GM21528 (cell line): ENCODE results near the gene WIZ.

Experiments
- ATAC-seq: cut with Tn5 transposase; IDR thresholded peaks from one replicate; pipeline ENCODE4 v1.9.1; 2021; ENCODE audit warnings: mild to moderate bottlenecking, moderate library complexity; ENCODE audit not compliant: unreplicated experiment, low FRiP score

Gene WIZ

DNA sequence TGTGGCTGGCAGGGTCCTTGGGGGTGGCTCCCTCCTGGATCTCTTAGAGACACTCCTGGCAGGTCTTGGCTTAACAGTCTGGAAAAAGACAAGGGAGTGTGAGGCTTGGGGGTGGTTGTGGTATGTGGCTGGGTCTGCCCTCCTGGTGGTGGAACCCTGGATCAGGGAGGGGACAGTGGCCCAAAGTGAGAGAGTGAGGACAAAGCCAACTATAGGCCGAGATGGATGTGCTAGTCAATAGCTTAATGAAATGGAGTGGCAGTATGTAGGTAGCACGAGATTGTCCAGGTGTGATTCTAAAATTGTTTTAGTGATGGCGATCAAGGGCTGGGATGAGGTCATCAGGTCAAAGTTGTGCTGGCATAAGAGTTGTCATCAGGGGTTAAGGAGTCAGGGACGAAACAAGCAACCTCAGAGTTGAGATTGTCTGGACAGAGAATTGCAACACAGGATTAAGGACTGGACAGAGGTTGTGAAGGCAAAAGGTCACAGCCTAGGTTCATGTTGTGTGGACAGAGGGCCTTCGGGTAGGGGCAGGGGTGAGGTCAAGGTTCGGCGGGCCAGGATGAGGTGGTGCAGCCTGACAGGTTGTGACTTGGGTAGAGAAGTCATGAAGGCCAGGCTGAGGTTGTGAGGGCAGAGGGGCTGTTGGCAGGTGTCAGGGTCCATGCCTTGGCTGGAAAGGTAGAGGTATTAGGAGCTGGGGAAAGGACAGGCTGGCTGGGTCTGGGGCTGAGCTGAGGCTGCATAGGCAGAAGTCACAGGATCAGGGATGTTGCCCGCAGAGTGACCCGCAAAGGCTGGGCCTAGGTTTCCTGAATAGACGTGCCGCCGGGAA lies 19.1 kb upstream of the WIZ start:
- ATAC-seq = no peak

DNA sequence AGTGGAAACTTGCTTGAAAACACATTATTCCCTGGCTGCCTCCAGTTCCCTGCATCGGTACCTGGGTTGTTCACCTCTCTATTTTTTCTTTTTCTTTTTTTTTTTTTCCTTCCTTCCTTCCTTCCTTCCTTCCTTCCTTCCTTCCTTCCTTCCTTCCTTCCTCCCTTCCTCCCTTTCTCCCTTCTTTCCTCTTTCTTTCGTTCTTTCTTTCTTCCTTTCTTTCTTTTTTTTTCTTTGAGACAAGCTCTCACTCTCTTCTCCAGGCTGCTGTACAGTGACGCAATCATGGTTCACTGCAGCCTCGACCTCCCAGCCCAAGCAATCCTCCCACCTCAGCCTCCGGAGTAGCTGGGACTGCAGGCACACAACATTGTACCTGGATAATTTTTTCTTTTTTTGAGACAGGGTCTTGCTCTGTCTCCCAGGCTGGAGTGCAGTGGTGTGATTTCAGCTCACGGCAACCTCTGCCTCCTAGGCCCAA lies 18.0 kb upstream of the WIZ start:
- no peak for ATAC-seq

GRCh38 chr19:15466851-15467733 lies 17.3 kb upstream of the WIZ start:
- ATAC-seq = peak; percentile 38

GRCh38 chr19:15464394-15465385 lies 14.9 kb upstream of the WIZ start, which contains the start of gene RASAL3:
Gene RASAL3 (minus strand): TSS chr19:15464544. CDS start chr19:15464358, 186 bp downstream.
- no peak for ATAC-seq

DNA sequence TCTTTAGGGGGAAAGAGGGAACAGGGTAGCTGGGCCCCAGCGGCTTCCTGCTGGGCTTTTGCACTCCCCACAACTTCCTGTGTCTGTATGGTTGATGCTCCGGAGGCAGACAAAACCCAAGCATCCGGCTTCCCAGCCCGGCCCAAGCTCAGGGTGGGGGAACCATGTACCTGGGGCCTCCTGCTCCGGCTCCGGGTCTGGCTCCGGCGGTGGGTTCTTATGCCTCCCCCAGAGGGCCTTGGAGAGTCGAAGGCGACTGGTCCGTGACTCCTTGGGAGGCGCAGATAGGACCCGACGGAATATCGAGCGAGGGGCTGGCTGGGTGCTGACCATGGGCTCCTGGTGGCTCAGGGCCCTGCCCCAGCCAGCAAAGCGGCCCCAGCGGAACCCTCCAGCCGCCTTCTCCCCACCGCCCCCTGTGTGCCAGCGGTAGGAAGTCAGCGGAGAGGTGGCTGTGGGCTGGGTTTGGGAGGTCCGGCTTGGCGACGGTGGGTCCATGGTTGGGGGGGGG lies 14.2 kb upstream of the WIZ start:
- no peak for ATAC-seq

DNA sequence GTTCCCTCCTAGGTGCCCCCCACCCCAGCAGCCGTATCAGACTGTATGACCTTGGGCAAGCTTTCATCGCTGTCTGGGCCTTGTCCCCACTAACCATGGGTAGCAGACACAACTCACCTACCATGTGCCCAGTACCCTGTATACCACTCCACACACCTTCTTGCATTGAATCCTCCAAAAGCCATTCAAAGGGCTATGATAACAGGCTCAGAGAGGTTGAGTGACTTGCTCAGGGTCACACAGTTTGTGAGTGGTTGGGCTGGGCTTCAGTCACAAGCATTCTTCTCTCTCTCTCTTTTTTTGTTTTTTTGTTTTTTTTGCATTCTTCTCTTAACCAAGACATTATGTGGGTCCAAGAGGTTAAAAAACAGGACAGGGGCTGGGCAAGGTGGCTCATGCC lies 11.9 kb upstream of the WIZ start:
- no peak for ATAC-seq

DNA sequence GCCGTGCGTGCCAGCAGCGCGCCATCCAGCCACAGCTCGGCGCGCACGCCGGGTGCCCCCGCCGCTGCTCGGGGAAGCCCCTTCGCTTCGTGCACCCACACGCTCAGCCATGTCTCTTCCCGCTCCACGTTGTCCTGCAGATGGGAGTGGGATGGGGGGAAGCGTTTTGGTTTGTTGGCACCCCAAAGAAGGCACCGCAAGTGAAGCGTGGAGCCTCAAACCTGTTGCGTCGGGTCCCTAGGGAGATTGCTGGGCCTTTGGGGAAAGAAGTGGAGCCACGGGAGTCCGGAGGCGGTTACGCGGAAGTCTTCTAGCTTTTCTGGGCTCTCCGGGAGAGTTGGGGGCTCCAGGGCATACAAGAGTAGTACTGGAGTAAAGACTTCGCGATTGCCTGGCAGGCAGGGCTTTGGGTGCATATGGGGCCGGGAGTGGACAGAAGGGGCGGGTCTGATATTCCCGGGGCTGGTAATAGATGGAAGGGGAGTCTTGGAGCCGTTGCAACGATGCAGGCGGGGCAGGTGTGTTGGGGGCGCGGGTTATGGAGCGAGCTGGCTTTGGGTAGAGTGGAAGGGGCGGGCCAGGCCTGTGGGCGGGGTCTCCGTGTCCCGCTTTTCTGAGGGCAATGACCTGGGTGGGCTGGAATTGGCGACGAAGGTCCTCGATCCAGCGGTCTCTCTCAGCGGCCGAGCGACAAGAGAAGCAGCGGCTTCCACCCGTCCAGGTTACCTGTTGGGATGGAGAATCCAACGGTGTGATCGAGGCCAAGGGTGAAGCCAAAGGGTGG lies 8.1 kb upstream of the WIZ start:
- ATAC-seq = no peak

- ATAC-seq = no peak
Measured at GRCh38 chr19:15456871-15457700, 7.3 kb upstream of the WIZ start.

GRCh38 chr19:15456441-15456840 lies 6.7 kb upstream of the WIZ start:
- no peak for ATAC-seq

GRCh38 chr19:15455996-15456395 lies 6.2 kb upstream of the WIZ start:
- ATAC-seq = no peak

GRCh38 chr19:15453906-15454860 lies 4.4 kb upstream of the WIZ start:
- no peak for ATAC-seq

DNA sequence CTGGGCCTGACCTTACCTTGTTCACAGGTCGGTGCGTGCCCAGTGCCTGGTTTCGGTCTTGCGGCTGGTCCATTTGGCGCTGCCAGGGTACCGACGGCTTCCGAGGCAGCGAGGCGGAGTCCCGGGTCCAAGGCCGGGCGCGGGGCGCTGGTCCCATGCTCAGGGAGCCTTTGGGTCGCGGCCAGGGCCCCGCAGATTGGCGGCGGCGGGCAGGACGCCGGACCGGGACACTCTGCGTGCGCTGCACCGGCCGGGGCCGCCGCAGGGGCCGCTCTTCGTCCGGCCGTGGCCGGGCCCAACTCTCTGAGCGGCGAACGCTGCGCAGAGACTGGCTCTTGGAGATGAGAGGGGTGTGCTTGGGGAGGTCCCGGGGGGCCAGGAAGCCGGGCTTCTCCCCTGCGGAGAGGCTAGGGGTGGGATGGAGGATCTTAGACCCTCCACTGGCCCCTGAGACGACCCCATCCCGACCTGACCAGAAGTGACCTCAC lies 3.4 kb upstream of the WIZ start:
- ATAC-seq = no peak

- no peak for ATAC-seq
Measured at GRCh38 chr19:15452111-15453047, 2.6 kb upstream of the WIZ start.

DNA sequence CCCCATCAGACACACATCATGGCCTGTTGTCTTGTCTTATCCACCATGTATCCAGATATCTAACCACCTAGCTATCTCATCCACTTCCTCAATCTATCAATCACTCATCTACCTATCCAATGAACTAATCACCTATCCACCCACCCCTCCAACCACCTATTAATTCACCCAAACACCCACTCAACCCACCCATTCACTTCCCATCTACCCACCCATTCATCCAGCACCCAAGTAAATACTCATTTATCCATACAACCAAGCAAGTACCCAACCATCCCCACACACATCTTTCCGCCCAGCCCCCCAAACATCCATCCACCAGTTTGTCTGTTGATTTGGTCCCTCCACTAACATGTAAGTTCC lies 753 bp upstream of the WIZ start:
- ATAC-seq = no peak

- no peak for ATAC-seq
Measured at GRCh38 chr19:15448778-15449619, 757 bp downstream of the WIZ start.
